HG02870 (cell line): ENCODE results near the gene JMJD1C.

ENCODE experiments used
- ATAC-seq: cut with Tn5 transposase; IDR thresholded peaks from one replicate; pipeline ENCODE4 v1.9.1; 2021; ENCODE audit warnings: mild to moderate bottlenecking, moderate library complexity; ENCODE audit not compliant: unreplicated experiment

The JMJD1C gene

GRCh38 chr10:63480237-63480636 lies 14.5 kb upstream of the JMJD1C start:
- ATAC-seq = no peak

- ATAC-seq = no peak
These were observed 12.8 kb upstream of the JMJD1C start for GRCh38 chr10:63478564-63478963.

- no peak for ATAC-seq
These were observed 12.2 kb upstream of the JMJD1C start for GRCh38 chr10:63477927-63478326.

GRCh38 chr10:63474488-63474887 lies 8.7 kb upstream of the JMJD1C start:
- no peak for ATAC-seq

GRCh38 chr10:63470928-63471327 lies 5.2 kb upstream of the JMJD1C start:
- no peak for ATAC-seq

- no peak for ATAC-seq
These were observed 3.2 kb upstream of the JMJD1C start for GRCh38 chr10:63468947-63469346.

GRCh38 chr10:63467841-63468240 lies 2.1 kb upstream of the JMJD1C start:
- ATAC-seq = no peak

GRCh38 chr10:63466144-63466935 lies 563 bp upstream of the JMJD1C start:
- ATAC-seq = peak; percentile 21

GRCh38 chr10:63464402-63465292 lies 1.1 kb downstream of the JMJD1C start:
- ATAC-seq = peak; percentile 48

- no peak for ATAC-seq
These were observed 3.3 kb downstream of the JMJD1C start for GRCh38 chr10:63462442-63462841.

- no peak for ATAC-seq
These were observed 7.6 kb downstream of the JMJD1C start for GRCh38 chr10:63458177-63458576.

GRCh38 chr10:63457594-63457993 lies 8.2 kb downstream of the JMJD1C start:
- ATAC-seq = no peak

GRCh38 chr10:63456437-63457210 lies 9.2 kb downstream of the JMJD1C start:
- no peak for ATAC-seq

- ATAC-seq = no peak
These were observed 10.3 kb downstream of the JMJD1C start for GRCh38 chr10:63455507-63455906.

GRCh38 chr10:63454631-63455030 lies 11.1 kb downstream of the JMJD1C start:
- ATAC-seq = no peak

- ATAC-seq = no peak
These were observed 13.3 kb downstream of the JMJD1C start for GRCh38 chr10:63452524-63452923.

- ATAC-seq = no peak
These were observed 18.9 kb downstream of the JMJD1C start for GRCh38 chr10:63446716-63447440.

GRCh38 chr10:63441404-63441803 lies 24.4 kb downstream of the JMJD1C start:
- ATAC-seq = no peak

- ATAC-seq = no peak
These were observed 26.2 kb downstream of the JMJD1C start for GRCh38 chr10:63439607-63440006.
